HCT116 (cell line): Measurements from ENCODE around the gene GIN1. TPM values are rescaled to one million over a fixed set of nuclear protein-coding genes. Genes with fewer than 3 reads are reported as not detected.

Source experiments
- ATAC-seq: fragments of 200-7000 bp; cut with Tn5 transposase; 2 replicates; pipeline ENCODE4 v1.9.1; 2020; ENCODE audit warnings: mild to moderate bottlenecking, moderate library complexity
- BruUV-seq: library from RNA; stranded (reverse); fragments of 400-500 nt; replicated peaks from 2 replicates; lab custom pipeline; 2021; lab: Mats Ljungman, UMichigan
- CTCF ChIA-PET: fragments of 300-600 bp; sonication (Branson Sonifier 250); formaldehyde crosslinking; loops from one replicate; lab custom pipeline; 2021; ENCODE audit warnings: antibody characterized with exemption; lab: Charles Lee
- POLR2A ChIA-PET: fragments of 300-600, 350-600 bp; sonication (Branson Sonifier 250); formaldehyde crosslinking; loops from one replicate; lab custom pipeline; 2021; ENCODE audit warnings: antibody characterized with exemption; lab: Charles Lee
- RAD21 ChIA-PET, 2 experiments: fragments of 300-600 bp; sonication (Branson Sonifier 250); formaldehyde crosslinking; loops; one replicate each; lab custom pipeline; 2023; ENCODE audit warnings: low total read pairs in 2 of 2; ENCODE audit not compliant: uncharacterized antibody in 2 of 2, unreplicated experiment in 2 of 2, low non-redundant PET in 1 of 2; lab: Charles Lee
- DNase-seq: peaks from one replicate; pipeline ENCODE4 v3.0.0-alpha.2; 2010; ENCODE audit warnings: low read depth, low spot score
- H2AFZ ChIP-seq: fragments of 200-600 bp; shearing (Covaris generic), sonication (generic); 2 replicates; pipeline ENCODE4 v1.6.1; 2017; ENCODE audit warnings: low read depth, mixed run types, mixed read lengths, antibody characterized with exemption, low read length; ENCODE audit not compliant: poor library complexity, severe bottlenecking
- H3K27ac ChIP-seq: 2 replicates; pipeline ENCODE4 v1.5.1; 2012; ENCODE audit warnings: low read depth, low read length
- H3K27me3 ChIP-seq: fragments of 200-600 bp; sonication (generic); 2 replicates; pipeline ENCODE4 v1.6.1; 2016; ENCODE audit warnings: mixed run types, low read length, mixed read lengths; ENCODE audit not compliant: insufficient read depth
- H3K36me3 ChIP-seq, 2 experiments: fragments of 200-500 bp in 1 of 2; fragments of 200-600 bp in 1 of 2; sonication (Bioruptor generic) in 1 of 2; sonication (generic) in 1 of 2; 2 replicates each; pipeline versions ENCODE4 v1.5.1 to v1.6.1; 2014 to 2016; ENCODE audit warnings: low read length in 2 of 2, inconsistent platforms in 1 of 2, mixed read lengths in 1 of 2, mixed run types in 1 of 2; ENCODE audit not compliant: insufficient read depth in 2 of 2, control insufficient read depth in 1 of 2
- H3K4me1 ChIP-seq, 2 experiments: fragments of 200-600 bp in 1 of 2; sonication (generic) in 1 of 2; 2 replicates each; pipeline versions ENCODE4 v1.5.1 to v1.6.1; 2012 to 2017; ENCODE audit warnings: low read length in 2 of 2, inconsistent platforms in 1 of 2, mild to moderate bottlenecking in 1 of 2, mixed read lengths in 1 of 2, mixed run types in 1 of 2, moderate library complexity in 1 of 2; ENCODE audit not compliant: insufficient read depth in 2 of 2, control insufficient read depth in 1 of 2
- H3K4me2 ChIP-seq: fragments of 200-600 bp; sonication (generic); 2 replicates; pipeline ENCODE4 v1.6.1; 2017; ENCODE audit warnings: mixed run types, low read length, mixed read lengths
- H3K4me3 ChIP-seq, 2 experiments: fragments of 200-600 bp in 1 of 2; sonication (generic) in 1 of 2; replicated peaks in 1 of 2; 2 replicates each; pipeline ENCODE4 v1.5.1; 2011 to 2016; ENCODE audit warnings: low read length in 2 of 2, control low read depth in 1 of 2, low read depth in 1 of 2, mild to moderate bottlenecking in 1 of 2, mixed read lengths in 1 of 2, mixed run types in 1 of 2
- H3K79me2 ChIP-seq: fragments of 200-600 bp; sonication (generic); 2 replicates; pipeline ENCODE4 v1.6.1; 2017; ENCODE audit warnings: mild to moderate bottlenecking, mixed run types, low read length, moderate library complexity, mixed read lengths; ENCODE audit not compliant: insufficient read depth
- H3K9ac ChIP-seq: fragments of 200-600 bp; sonication (generic); 2 replicates; pipeline ENCODE4 v1.6.1; 2016; ENCODE audit warnings: low read length, mixed read lengths
- H3K9me2 ChIP-seq: fragments of 200-600 bp; sonication (generic), shearing (Covaris generic); 2 replicates; pipeline ENCODE4 v1.6.1; 2017; ENCODE audit warnings: mixed run types, mild to moderate bottlenecking, moderate library complexity; ENCODE audit not compliant: insufficient read depth
- H3K9me3 ChIP-seq, 2 experiments: fragments of 200-500 bp in 1 of 2; fragments of 200-600 bp in 1 of 2; sonication (Bioruptor generic) in 1 of 2; sonication (generic) in 1 of 2; 2 replicates each; pipeline ENCODE4 v1.6.1; 2014 to 2017; ENCODE audit warnings: low read length in 2 of 2, mixed read lengths in 2 of 2, inconsistent platforms in 1 of 2, low read depth in 1 of 2, mild to moderate bottlenecking in 1 of 2, mixed run types in 1 of 2, moderate library complexity in 1 of 2; ENCODE audit not compliant: control insufficient read depth in 1 of 2, insufficient read depth in 1 of 2
- H4K20me1 ChIP-seq: fragments of 200-600 bp; sonication (generic), shearing (Covaris generic); 2 replicates; pipeline ENCODE4 v1.6.1; 2017; ENCODE audit warnings: mixed run types, mild to moderate bottlenecking, moderate library complexity; ENCODE audit not compliant: insufficient read depth
- CBX3 ChIP-seq: IDR thresholded peaks from 2 replicates; pipeline ENCODE4 v1.6.1; 2012; ENCODE audit warnings: low read depth
- CEBPB ChIP-seq: IDR thresholded peaks from 2 replicates; pipeline ENCODE4 v1.6.1; 2012; ENCODE audit warnings: low read depth
- EGR1 ChIP-seq: IDR thresholded peaks from 2 replicates; pipeline ENCODE4 v1.6.1; 2012; ENCODE audit warnings: low read depth
- ELF1 ChIP-seq: IDR thresholded peaks from 2 replicates; pipeline ENCODE4 v1.6.1; 2012; ENCODE audit warnings: low read depth, borderline replicate concordance
- EZH2 ChIP-seq: fragments of 200-600 bp; sonication (generic); IDR thresholded peaks from 2 replicates; pipeline ENCODE4 v1.6.1; 2017; ENCODE audit warnings: antibody characterized with exemption, mixed run types
- FOSL1 ChIP-seq: IDR thresholded peaks from 2 replicates; pipeline ENCODE4 v1.6.1; 2012; ENCODE audit warnings: low read depth
- POLR2A ChIP-seq: IDR thresholded peaks from 2 replicates; pipeline ENCODE4 v1.7.0; 2011; ENCODE audit warnings: borderline replicate concordance; ENCODE audit not compliant: insufficient read depth, insufficient read length; ENCODE audit errors: extremely low read depth
- POLR2AphosphoS5 ChIP-seq: IDR thresholded peaks from 2 replicates; pipeline ENCODE4 v1.6.1; 2011; ENCODE audit warnings: mild to moderate bottlenecking, low read depth, low read length, moderate library complexity
- RAD21 ChIP-seq: IDR thresholded peaks from 2 replicates; pipeline ENCODE4 v1.6.1; 2012; ENCODE audit warnings: low read depth, mild to moderate bottlenecking
- SIN3A ChIP-seq: IDR thresholded peaks from 2 replicates; pipeline ENCODE4 v1.6.1; 2012; ENCODE audit warnings: low read depth
- SP1 ChIP-seq: IDR thresholded peaks from 2 replicates; pipeline ENCODE4 v1.6.1; 2012; ENCODE audit warnings: low read depth
- SRF ChIP-seq: IDR thresholded peaks from 2 replicates; pipeline ENCODE4 v1.6.1; 2012; ENCODE audit warnings: low read depth
- TCF7L2 ChIP-seq: IDR thresholded peaks from 2 replicates; pipeline ENCODE4 v1.7.0; 2011; ENCODE audit warnings: borderline replicate concordance, inconsistent platforms; ENCODE audit not compliant: insufficient read depth, insufficient read length; ENCODE audit errors: extremely low read depth
- YY1 ChIP-seq: IDR thresholded peaks from 2 replicates; pipeline ENCODE4 v1.6.1; 2011; ENCODE audit warnings: low read length, low read depth, moderate library complexity, mild to moderate bottlenecking; ENCODE audit not compliant: insufficient replicate concordance; ENCODE audit errors: extremely low read depth
- ZFX ChIP-seq: fragments of 450-650 bp; IDR thresholded peaks from 2 replicates; pipeline ENCODE4 v1.6.1; 2017
- ZNF274 ChIP-seq: fragments of 200-500 bp; sonication (Bioruptor generic); IDR thresholded peaks from 2 replicates; pipeline ENCODE4 v1.6.1; 2014; ENCODE audit warnings: mild to moderate bottlenecking, low read depth, low read length, inconsistent platforms
- intact Hi-C: fragments of 100-400 bp; cut with micrococcal nuclease; formaldehyde crosslinking; loops from 2 replicates; pipeline ENCODE4 v1.10.0; 2022
- total RNA-seq: library from RNA; stranded (reverse); gene quantifications from one replicate; pipeline ENCODE4 v1.2.1, GENCODE V29; 2021; ENCODE audit not compliant: unreplicated experiment
- TF ChIP-seq, protein P1 (sequence below): IDR thresholded peaks from 2 replicates; pipeline ENCODE4 v1.6.1; 2012; ENCODE audit warnings: low read depth
- TF ChIP-seq, protein P2 (sequence below): IDR thresholded peaks from 2 replicates; pipeline ENCODE4 v1.6.1; 2012
- TF ChIP-seq, protein P3 (sequence below): IDR thresholded peaks from 2 replicates; pipeline ENCODE4 v1.6.1; 2012
- TF ChIP-seq, protein P4 (sequence below), 3 experiments: fragments of 200-600 bp in 1 of 3; sonication (generic) in 1 of 3; IDR thresholded peaks in 2 of 3; conservative IDR thresholded peaks in 1 of 3; 2 replicates each; pipeline ENCODE4 v1.5.1; 2012 to 2017; ENCODE audit warnings: low read depth in 2 of 3, low read length in 2 of 3, antibody characterized with exemption in 1 of 3, borderline replicate concordance in 1 of 3, control low read depth in 1 of 3, mild to moderate bottlenecking in 1 of 3, mixed read lengths in 1 of 3, mixed run types in 1 of 3, moderate library complexity in 1 of 3; ENCODE audit not compliant: insufficient read depth in 1 of 3

The GIN1 gene
- total RNA-seq, 1 experiment from 2014 or later: 11.0 TPM

DNA sequence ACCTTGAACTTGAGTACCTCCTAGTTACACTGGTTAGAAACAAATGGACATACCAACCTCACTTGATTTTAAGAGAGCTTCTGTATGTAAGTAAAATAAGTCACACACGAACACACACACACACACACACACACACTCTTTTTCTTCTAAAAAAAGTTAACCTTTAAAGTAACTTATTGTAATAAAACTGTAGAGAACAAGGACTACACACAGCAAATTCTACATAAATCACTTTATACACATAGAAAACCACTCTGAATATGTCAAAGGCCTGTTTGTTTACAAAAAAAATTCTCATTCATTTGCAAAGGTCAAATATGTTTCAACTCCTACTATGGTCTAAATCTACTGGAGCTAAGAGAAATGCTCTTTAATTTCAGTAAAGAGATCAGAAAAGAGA is 29.1 kb downstream of the GIN1 start:
- H2AFZ ChIP-seq: no peak overlapping the region
- no peak overlapping the region for H3K9ac ChIP-seq
- ATAC-seq (no peak), DNase-seq (no peak)
- no peak overlapping the region for H3K27ac ChIP-seq
- RAD21 ChIA-PET: no interaction called here
- POLR2A ChIA-PET: no interaction called here
- H3K9me2 ChIP-seq: no peaks in the 10 kb centered on the region
- no peaks in the 10 kb centered on the region for H4K20me1 ChIP-seq
- no TSS peak for BruUV-seq
- intact Hi-C loops: no loop called here
- H3K36me3 ChIP-seq: peaks cover 0 to 3% of the 10 kb centered on the region in 2 experiments; a peak in 2 of 4 replicates
- CTCF ChIA-PET: no interaction called here
- H3K4me1 ChIP-seq: no peaks in the 10 kb centered on the region
- TF ChIP-seq EGR1 (no peak), YY1 (no peak), EZH2 (no peak), CBX3 (no peak), ZNF274 (no peak), POLR2A (no peak), ELF1 (no peak), SP1 (no peak), SRF (no peak), RAD21 (no peak), ZFX (no peak), CEBPB (no peak), TCF7L2 (no peak), POLR2AphosphoS5 (no peak), SIN3A (no peak), FOSL1 (no peak)
- TF ChIP-seq, protein P1, sequence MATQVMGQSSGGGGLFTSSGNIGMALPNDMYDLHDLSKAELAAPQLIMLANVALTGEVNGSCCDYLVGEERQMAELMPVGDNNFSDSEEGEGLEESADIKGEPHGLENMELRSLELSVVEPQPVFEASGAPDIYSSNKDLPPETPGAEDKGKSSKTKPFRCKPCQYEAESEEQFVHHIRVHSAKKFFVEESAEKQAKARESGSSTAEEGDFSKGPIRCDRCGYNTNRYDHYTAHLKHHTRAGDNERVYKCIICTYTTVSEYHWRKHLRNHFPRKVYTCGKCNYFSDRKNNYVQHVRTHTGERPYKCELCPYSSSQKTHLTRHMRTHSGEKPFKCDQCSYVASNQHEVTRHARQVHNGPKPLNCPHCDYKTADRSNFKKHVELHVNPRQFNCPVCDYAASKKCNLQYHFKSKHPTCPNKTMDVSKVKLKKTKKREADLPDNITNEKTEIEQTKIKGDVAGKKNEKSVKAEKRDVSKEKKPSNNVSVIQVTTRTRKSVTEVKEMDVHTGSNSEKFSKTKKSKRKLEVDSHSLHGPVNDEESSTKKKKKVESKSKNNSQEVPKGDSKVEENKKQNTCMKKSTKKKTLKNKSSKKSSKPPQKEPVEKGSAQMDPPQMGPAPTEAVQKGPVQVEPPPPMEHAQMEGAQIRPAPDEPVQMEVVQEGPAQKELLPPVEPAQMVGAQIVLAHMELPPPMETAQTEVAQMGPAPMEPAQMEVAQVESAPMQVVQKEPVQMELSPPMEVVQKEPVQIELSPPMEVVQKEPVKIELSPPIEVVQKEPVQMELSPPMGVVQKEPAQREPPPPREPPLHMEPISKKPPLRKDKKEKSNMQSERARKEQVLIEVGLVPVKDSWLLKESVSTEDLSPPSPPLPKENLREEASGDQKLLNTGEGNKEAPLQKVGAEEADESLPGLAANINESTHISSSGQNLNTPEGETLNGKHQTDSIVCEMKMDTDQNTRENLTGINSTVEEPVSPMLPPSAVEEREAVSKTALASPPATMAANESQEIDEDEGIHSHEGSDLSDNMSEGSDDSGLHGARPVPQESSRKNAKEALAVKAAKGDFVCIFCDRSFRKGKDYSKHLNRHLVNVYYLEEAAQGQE: no peak
- TF ChIP-seq, protein P2, sequence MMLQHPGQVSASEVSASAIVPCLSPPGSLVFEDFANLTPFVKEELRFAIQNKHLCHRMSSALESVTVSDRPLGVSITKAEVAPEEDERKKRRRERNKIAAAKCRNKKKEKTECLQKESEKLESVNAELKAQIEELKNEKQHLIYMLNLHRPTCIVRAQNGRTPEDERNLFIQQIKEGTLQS: no peak
- TF ChIP-seq, protein P3, sequence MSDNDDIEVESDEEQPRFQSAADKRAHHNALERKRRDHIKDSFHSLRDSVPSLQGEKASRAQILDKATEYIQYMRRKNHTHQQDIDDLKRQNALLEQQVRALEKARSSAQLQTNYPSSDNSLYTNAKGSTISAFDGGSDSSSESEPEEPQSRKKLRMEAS: no peak
- TF ChIP-seq, protein P4, sequence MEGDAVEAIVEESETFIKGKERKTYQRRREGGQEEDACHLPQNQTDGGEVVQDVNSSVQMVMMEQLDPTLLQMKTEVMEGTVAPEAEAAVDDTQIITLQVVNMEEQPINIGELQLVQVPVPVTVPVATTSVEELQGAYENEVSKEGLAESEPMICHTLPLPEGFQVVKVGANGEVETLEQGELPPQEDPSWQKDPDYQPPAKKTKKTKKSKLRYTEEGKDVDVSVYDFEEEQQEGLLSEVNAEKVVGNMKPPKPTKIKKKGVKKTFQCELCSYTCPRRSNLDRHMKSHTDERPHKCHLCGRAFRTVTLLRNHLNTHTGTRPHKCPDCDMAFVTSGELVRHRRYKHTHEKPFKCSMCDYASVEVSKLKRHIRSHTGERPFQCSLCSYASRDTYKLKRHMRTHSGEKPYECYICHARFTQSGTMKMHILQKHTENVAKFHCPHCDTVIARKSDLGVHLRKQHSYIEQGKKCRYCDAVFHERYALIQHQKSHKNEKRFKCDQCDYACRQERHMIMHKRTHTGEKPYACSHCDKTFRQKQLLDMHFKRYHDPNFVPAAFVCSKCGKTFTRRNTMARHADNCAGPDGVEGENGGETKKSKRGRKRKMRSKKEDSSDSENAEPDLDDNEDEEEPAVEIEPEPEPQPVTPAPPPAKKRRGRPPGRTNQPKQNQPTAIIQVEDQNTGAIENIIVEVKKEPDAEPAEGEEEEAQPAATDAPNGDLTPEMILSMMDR (IDR thresholded peaks at IDR 0.05 in 2 of 3, conservative IDR thresholded peaks at IDR 0.05 in 1 of 3; ENCODE audit: borderline replicate concordance in 1 of 3, insufficient read depth in 1 of 3, low read depth in 2 of 3, low read length in 2 of 3): no peak
- H3K4me2 ChIP-seq: no peak overlapping the region
- no peaks in the 10 kb centered on the region for H3K9me3 ChIP-seq
- H3K27me3 ChIP-seq: no peaks in the 10 kb centered on the region
- no peaks in the 10 kb centered on the region for H3K79me2 ChIP-seq
- no peak overlapping the region for H3K4me3 ChIP-seq
